Measurements from ENCODE around the gene CCDC63.

DNA sequence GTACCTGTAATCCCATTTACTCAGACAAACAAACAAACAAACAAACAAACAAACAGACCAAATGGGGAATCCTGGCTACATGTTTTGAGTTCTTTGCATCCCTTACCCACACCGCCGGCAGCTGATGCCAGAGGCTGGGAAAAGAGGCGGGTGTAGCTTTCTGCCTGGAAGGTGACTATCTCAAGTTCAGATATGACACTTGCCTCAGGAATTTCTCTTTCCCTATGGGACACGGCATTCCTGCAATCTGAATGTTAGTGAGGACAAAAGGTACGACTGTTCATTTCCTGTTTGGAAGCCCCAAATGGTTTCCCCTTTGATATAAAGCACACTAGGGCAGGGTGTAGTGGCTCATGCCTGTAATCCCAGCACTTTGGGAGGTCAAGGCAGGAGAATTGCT lies 70.7 kb downstream of the CCDC63 start:
- TF ChIP-seq, protein P1, sequence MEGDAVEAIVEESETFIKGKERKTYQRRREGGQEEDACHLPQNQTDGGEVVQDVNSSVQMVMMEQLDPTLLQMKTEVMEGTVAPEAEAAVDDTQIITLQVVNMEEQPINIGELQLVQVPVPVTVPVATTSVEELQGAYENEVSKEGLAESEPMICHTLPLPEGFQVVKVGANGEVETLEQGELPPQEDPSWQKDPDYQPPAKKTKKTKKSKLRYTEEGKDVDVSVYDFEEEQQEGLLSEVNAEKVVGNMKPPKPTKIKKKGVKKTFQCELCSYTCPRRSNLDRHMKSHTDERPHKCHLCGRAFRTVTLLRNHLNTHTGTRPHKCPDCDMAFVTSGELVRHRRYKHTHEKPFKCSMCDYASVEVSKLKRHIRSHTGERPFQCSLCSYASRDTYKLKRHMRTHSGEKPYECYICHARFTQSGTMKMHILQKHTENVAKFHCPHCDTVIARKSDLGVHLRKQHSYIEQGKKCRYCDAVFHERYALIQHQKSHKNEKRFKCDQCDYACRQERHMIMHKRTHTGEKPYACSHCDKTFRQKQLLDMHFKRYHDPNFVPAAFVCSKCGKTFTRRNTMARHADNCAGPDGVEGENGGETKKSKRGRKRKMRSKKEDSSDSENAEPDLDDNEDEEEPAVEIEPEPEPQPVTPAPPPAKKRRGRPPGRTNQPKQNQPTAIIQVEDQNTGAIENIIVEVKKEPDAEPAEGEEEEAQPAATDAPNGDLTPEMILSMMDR (conservative IDR thresholded peaks at IDR 0.05 in 1 of 2, IDR thresholded peaks at IDR 0.05 in 1 of 2; ENCODE audit: extremely low read depth in 1 of 2, insufficient read depth in 1 of 2, low read depth in 1 of 2, low read length in 2 of 2): no peak
- TF ChIP-seq EZH2 (IDR thresholded peaks at IDR 0.05; ENCODE audit: borderline replicate concordance, low read length): no peak
